ENCODE results near the gene ULK4.

DNA sequence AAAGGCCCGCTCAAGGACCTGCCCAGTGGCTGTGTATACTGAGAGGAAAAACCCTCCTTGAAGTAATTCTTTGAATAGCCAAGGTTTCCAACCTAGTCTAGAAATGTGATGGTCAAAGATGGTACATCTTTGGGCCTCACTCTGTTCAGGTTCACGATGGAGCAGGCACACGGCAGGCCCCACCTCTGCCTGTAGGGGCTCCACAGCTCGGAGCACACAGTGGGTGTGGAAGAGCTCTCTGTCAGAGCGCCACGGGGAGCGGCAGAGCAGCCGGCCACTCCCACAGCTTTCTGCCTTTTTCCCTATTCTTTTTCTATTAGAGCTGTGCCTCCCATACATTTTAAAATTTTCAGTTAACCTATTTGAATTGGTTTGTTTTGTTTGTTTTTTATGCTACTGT is 673.1 kb downstream of the ULK4 start:
- TF ChIP-seq, protein P1, sequence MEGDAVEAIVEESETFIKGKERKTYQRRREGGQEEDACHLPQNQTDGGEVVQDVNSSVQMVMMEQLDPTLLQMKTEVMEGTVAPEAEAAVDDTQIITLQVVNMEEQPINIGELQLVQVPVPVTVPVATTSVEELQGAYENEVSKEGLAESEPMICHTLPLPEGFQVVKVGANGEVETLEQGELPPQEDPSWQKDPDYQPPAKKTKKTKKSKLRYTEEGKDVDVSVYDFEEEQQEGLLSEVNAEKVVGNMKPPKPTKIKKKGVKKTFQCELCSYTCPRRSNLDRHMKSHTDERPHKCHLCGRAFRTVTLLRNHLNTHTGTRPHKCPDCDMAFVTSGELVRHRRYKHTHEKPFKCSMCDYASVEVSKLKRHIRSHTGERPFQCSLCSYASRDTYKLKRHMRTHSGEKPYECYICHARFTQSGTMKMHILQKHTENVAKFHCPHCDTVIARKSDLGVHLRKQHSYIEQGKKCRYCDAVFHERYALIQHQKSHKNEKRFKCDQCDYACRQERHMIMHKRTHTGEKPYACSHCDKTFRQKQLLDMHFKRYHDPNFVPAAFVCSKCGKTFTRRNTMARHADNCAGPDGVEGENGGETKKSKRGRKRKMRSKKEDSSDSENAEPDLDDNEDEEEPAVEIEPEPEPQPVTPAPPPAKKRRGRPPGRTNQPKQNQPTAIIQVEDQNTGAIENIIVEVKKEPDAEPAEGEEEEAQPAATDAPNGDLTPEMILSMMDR (conservative IDR thresholded peaks at IDR 0.05; ENCODE audit: low read length), result no peak
- no peak for TF ChIP-seq EZH2phosphoT487 (IDR thresholded peaks at IDR 0.05; ENCODE audit: borderline replicate concordance)
